Endothelial cell (in vitro differentiated cells): ENCODE measurements around the gene ZNF207. TPM values are rescaled to one million over a fixed set of nuclear protein-coding genes. Genes with fewer than 3 reads are reported as not detected.
"Not testable (repeated sequence)": the region's sequence is repeated elsewhere in the genome, so short reads cannot be mapped to it uniquely, and the experiment has no call there.

Experiments used
- DNase-seq: peaks from one replicate; pipeline ENCODE4 v3.0.0; 2021; ENCODE audit warnings: low spot score
- H3K27ac Mint-ChIP-seq: one replicate; pipeline ENCODE4 v1.8.0; 2021; ENCODE audit warnings: mixed read lengths, inconsistent platforms; ENCODE audit not compliant: unreplicated experiment
- H3K27me3 Mint-ChIP-seq: one replicate; pipeline ENCODE4 v1.8.0; 2021; ENCODE audit warnings: mild to moderate bottlenecking, moderate library complexity, mixed read lengths, inconsistent platforms; ENCODE audit not compliant: unreplicated experiment
- H3K36me3 Mint-ChIP-seq: one replicate; pipeline ENCODE4 v1.8.0; 2021; ENCODE audit warnings: mild to moderate bottlenecking, low read depth, mixed read lengths, inconsistent platforms; ENCODE audit not compliant: unreplicated experiment
- H3K4me1 Mint-ChIP-seq: one replicate; pipeline ENCODE4 v1.8.0; 2021; ENCODE audit warnings: mild to moderate bottlenecking, mixed read lengths, inconsistent platforms; ENCODE audit not compliant: unreplicated experiment
- H3K4me3 Mint-ChIP-seq: one replicate; pipeline ENCODE4 v1.8.0; 2021; ENCODE audit warnings: mild to moderate bottlenecking, mixed read lengths, inconsistent platforms; ENCODE audit not compliant: unreplicated experiment
- H3K9me3 Mint-ChIP-seq: one replicate; pipeline ENCODE4 v1.8.0; 2021; ENCODE audit warnings: mixed read lengths, inconsistent platforms; ENCODE audit not compliant: unreplicated experiment
- CTCF ChIP-seq: fragments of 200-600 bp; sonication (generic); IDR thresholded peaks from one replicate; pipeline ENCODE4 v1.5.0; 2021; ENCODE audit warnings: antibody characterized with exemption; ENCODE audit not compliant: unreplicated experiment
- total RNA-seq: library from RNA; stranded (reverse); fragmentation: NEBNext Ultra II Directional; extraction: Animal tissue kit (Norgen Biotek cat#: 25700); gene quantifications from one replicate; pipeline ENCODE4 v1.2.1, GENCODE V29; 2021; ENCODE audit not compliant: unreplicated experiment

The ZNF207 gene
- total RNA-seq, 1 donor from 2014 or later = 211 TPM

GRCh38 chr17:32317353-32317752 is 32.6 kb upstream of the ZNF207 start:
- Mint-ChIP-seq H3K27ac (no peak overlapping the region), H3K9me3 (no peaks in the 10 kb centered on the region), H3K36me3 (no peaks in the 10 kb centered on the region), H3K4me1 (no peaks in the 10 kb centered on the region), H3K4me3 (no peak overlapping the region), H3K27me3 (peaks cover 4% of the 10 kb centered on the region)
- no peak for DNase-seq
- no peak for TF ChIP-seq CTCF

GRCh38 chr17:32318071-32318470 is 31.9 kb upstream of the ZNF207 start:
- no peaks in the 10 kb centered on the region for H3K4me1 Mint-ChIP-seq
- no peak for TF ChIP-seq CTCF
- H3K27me3 Mint-ChIP-seq = peaks cover 5% of the 10 kb centered on the region
- no peaks in the 10 kb centered on the region for H3K9me3 Mint-ChIP-seq
- H3K4me3 Mint-ChIP-seq = no peak overlapping the region
- no peaks in the 10 kb centered on the region for H3K36me3 Mint-ChIP-seq
- no peak for DNase-seq
- no peak overlapping the region for H3K27ac Mint-ChIP-seq

GRCh38 chr17:32319548-32319905 is 30.4 kb upstream of the ZNF207 start:
- Mint-ChIP-seq H3K9me3 (no peaks in the 10 kb centered on the region), H3K4me3 (no peak overlapping the region), H3K27ac (no peak overlapping the region), H3K27me3 (peaks cover 5% of the 10 kb centered on the region), H3K4me1 (no peaks in the 10 kb centered on the region), H3K36me3 (no peaks in the 10 kb centered on the region)
- peak; percentile 94 for TF ChIP-seq CTCF
- peak; percentile 85 for DNase-seq

GRCh38 chr17:32320080-32320479 is 29.9 kb upstream of the ZNF207 start:
- not testable (repeated sequence) for H3K4me3 Mint-ChIP-seq, H3K27ac Mint-ChIP-seq, DNase-seq

GRCh38 chr17:32320847-32321246 is 29.1 kb upstream of the ZNF207 start:
- DNase-seq = no peak
- H3K27me3 Mint-ChIP-seq = peaks cover 5% of the 10 kb centered on the region
- no peak overlapping the region for H3K27ac Mint-ChIP-seq
- no peak overlapping the region for H3K4me3 Mint-ChIP-seq
- no peaks in the 10 kb centered on the region for H3K4me1 Mint-ChIP-seq
- no peaks in the 10 kb centered on the region for H3K9me3 Mint-ChIP-seq
- no peaks in the 10 kb centered on the region for H3K36me3 Mint-ChIP-seq
- no peak for TF ChIP-seq CTCF

More at GRCh38 chr17:32320080-32320479, 29.9 kb upstream of the ZNF207 start:
- not testable (repeated sequence) for H3K9me3 Mint-ChIP-seq, H3K27me3 Mint-ChIP-seq, H3K4me1 Mint-ChIP-seq, H3K36me3 Mint-ChIP-seq

GRCh38 chr17:32323046-32323445 is 26.9 kb upstream of the ZNF207 start:
- Mint-ChIP-seq H3K4me3 (no peak overlapping the region), H3K9me3 (no peaks in the 10 kb centered on the region), H3K27ac (no peak overlapping the region), H3K36me3 (no peaks in the 10 kb centered on the region), H3K4me1 (no peaks in the 10 kb centered on the region), H3K27me3 (peaks cover 5% of the 10 kb centered on the region)
- no peak for TF ChIP-seq CTCF
- DNase-seq = no peak
